Rectal smooth muscle tissue (tissue), 1 donor: ENCODE measurements around the gene TRIM33.

ENCODE experiments used
- H3K27ac ChIP-seq: one replicate; pipeline ENCODE4 v1.7.0; 2013; ENCODE audit warnings: low read depth, low read length, inconsistent platforms
- H3K27me3 ChIP-seq: one replicate; pipeline ENCODE4 v1.7.0; 2013; ENCODE audit warnings: low read length; ENCODE audit not compliant: control insufficient read depth, insufficient read depth
- H3K36me3 ChIP-seq: one replicate; pipeline ENCODE4 v1.7.0; 2013; ENCODE audit warnings: low read length; ENCODE audit not compliant: control insufficient read depth, insufficient read depth
- H3K4me1 ChIP-seq: one replicate; pipeline ENCODE4 v1.7.0; 2013; ENCODE audit warnings: low read length; ENCODE audit not compliant: control insufficient read depth, insufficient read depth
- H3K4me3 ChIP-seq: one replicate; pipeline ENCODE4 v1.7.0; 2013; ENCODE audit warnings: low read length
- H3K9ac ChIP-seq: one replicate; pipeline ENCODE4 v1.7.0; 2013; ENCODE audit warnings: low read length

The TRIM33 gene

DNA sequence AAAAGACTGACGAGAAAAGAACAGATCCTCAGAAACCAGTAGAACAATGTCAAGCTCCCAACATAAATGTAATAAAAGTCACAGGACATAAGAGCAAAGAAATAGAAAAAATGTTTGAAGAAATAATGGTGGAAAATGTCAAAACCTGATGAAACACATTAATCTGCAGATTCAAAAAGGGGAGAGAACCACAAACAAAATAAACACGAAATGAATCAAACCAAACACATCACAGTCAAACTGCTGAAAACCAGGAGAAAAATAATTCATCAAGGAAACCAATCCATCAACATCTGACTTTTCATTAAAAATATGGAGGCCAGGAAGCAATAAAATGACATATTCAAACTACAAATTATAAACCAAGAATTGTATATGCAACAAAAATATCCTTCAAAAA is 31.9 kb downstream of the TRIM33 start:
- no peaks in the 10 kb centered on the region for H3K4me1 ChIP-seq

DNA sequence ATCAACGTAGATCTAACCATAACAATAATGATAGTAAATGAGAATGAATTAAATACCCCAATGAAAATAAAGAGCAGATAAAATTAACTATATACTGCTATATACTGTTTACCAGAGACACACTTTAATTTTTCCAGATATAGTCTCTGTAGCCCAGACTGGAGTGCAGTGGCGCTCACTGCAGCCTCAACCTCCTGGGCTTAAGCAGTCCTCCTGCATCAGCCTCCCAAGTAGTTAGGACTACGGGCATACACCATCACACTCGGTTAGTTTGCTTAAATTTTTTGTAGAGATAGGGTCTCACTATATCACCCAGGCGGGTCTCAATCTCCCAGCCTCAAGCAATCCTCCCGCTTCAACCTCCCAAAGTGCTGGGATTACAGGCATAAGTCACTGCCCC is 37.2 kb downstream of the TRIM33 start:
- no peaks in the 10 kb centered on the region for H3K36me3 ChIP-seq
- no peaks in the 10 kb centered on the region for H3K27me3 ChIP-seq
- H3K4me1 ChIP-seq: no peaks in the 10 kb centered on the region
- no peak overlapping the region for H3K4me3 ChIP-seq
- H3K27ac ChIP-seq: no peak overlapping the region
- no peak overlapping the region for H3K9ac ChIP-seq

More for the DNA sequence above, 31.9 kb downstream of the TRIM33 start:
- Histone ChIP-seq H3K27me3 (no peaks in the 10 kb centered on the region), H3K36me3 (no peaks in the 10 kb centered on the region), H3K9ac (no peak overlapping the region), H3K4me3 (no peak overlapping the region), H3K27ac (no peak overlapping the region)

DNA sequence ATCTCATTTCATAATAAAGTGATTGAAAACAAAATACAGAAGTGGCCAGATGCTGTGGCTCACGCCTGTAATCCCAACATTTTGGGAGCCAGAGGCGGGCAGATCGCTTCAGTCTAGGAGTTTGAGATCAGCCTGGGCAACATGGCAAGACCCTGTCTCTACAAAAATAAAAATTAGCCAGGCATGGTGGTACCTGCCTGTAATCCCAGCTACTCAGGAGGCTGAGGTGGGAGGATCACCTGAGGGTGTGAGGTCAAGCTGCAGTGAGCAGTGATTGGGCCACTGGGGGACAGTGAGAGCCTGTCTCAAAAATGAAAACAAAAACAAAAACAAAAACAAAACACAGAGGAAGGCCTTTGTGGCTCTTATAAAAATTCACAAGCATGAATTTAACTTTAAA is 38.6 kb downstream of the TRIM33 start:
- H3K27me3 ChIP-seq: no peaks in the 10 kb centered on the region
- H3K4me3 ChIP-seq: no peak overlapping the region
- H3K4me1 ChIP-seq: peaks cover 4% of the 10 kb centered on the region
- H3K9ac ChIP-seq: no peak overlapping the region
- no peaks in the 10 kb centered on the region for H3K36me3 ChIP-seq
- H3K27ac ChIP-seq: no peak overlapping the region

- H3K36me3 ChIP-seq: no peaks in the 10 kb centered on the region
- peaks cover 4% of the 10 kb centered on the region for H3K4me1 ChIP-seq
- no peak overlapping the region for H3K27ac ChIP-seq
- H3K4me3 ChIP-seq: no peak overlapping the region
- no peaks in the 10 kb centered on the region for H3K27me3 ChIP-seq
- H3K9ac ChIP-seq: no peak overlapping the region
Measured at GRCh38 chr1:114470681-114471080, 40.3 kb downstream of the TRIM33 start.

- H3K27ac ChIP-seq: no peak overlapping the region
- no peaks in the 10 kb centered on the region for H3K36me3 ChIP-seq
- no peak overlapping the region for H3K4me3 ChIP-seq
- no peaks in the 10 kb centered on the region for H3K27me3 ChIP-seq
- no peak overlapping the region for H3K9ac ChIP-seq
- peaks cover 4% of the 10 kb centered on the region for H3K4me1 ChIP-seq
Measured at GRCh38 chr1:114468710-114469468, 42.1 kb downstream of the TRIM33 start.

DNA sequence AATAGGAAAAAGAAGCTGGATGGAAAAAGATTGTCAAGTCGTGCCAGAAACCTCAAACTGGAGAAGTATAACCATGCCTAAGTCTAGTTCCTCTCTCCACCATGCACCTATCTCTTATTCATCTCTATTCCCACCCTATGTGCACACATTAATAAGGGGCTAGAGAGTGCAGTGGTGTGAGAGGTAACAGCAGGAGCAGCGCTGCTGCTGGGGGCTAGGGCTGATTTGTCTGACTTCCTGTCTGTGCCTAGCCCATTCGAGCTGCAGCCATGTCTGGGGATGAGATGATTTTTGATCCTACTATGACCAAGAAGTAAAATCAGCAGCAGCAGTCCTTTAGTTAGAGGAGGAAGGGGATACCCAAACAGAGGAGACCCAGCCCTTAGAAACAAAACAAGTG is 43.0 kb downstream of the TRIM33 start:
- peaks cover 4% of the 10 kb centered on the region for H3K4me1 ChIP-seq

GRCh38 chr1:114467491-114467890 is 43.5 kb downstream of the TRIM33 start:
- no peak overlapping the region for H3K9ac ChIP-seq
- H3K4me1 ChIP-seq: peaks cover 5% of the 10 kb centered on the region
- H3K27me3 ChIP-seq: no peaks in the 10 kb centered on the region
- no peaks in the 10 kb centered on the region for H3K36me3 ChIP-seq
- no peak overlapping the region for H3K27ac ChIP-seq
- H3K4me3 ChIP-seq: no peak overlapping the region

More for the DNA sequence above, 43.0 kb downstream of the TRIM33 start:
- Histone ChIP-seq H3K27me3 (no peaks in the 10 kb centered on the region), H3K27ac (no peak overlapping the region), H3K4me3 (no peak overlapping the region), H3K36me3 (no peaks in the 10 kb centered on the region), H3K9ac (no peak overlapping the region)

GRCh38 chr1:114466334-114467014 is 44.5 kb downstream of the TRIM33 start:
- Histone ChIP-seq H3K27ac (no peak overlapping the region), H3K9ac (no peak overlapping the region), H3K36me3 (no peaks in the 10 kb centered on the region), H3K4me3 (no peak overlapping the region), H3K4me1 (peaks cover 7% of the 10 kb centered on the region), H3K27me3 (no peaks in the 10 kb centered on the region)

DNA sequence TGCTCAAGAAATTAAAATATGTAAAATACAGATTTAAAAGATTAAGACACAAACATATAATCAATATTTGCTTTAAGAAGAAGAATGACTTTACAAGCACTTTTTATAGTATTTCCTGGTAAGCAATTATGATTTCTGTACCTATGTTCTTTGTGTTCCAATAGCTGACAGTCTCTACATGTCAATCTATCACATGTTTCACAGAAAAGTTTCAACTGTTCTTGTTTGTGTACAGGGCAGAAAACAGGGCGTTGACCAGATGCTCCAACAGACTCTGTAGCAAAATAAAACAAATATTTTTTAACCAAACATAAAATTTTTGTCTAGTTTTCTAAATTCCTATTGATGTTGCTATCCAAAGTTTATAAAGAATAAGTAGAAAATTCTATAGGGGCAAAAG is 48.0 kb downstream of the TRIM33 start:
- Histone ChIP-seq H3K27me3 (no peaks in the 10 kb centered on the region), H3K4me3 (no peak overlapping the region), H3K4me1 (peaks cover 6% of the 10 kb centered on the region), H3K36me3 (no peaks in the 10 kb centered on the region), H3K27ac (no peak overlapping the region), H3K9ac (no peak overlapping the region)

DNA sequence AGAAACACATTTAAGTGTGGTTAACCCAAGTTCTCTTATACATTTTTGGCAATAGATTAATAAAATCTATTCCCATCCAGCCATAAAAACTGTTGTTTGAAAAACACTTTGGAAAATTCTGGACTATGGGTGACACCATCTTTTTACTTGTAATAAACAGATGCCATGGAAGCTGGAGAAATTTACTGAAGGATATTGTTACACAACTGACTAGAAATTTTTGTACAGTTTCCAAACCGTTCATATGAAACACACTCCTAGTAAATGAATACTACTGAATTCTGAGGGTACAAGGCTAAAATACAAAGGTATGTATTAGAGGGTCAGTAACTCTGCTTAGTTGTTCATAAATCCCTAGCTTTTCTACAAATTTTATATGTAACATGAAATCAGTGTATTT is 48.7 kb downstream of the TRIM33 start:
- Histone ChIP-seq H3K27me3 (no peaks in the 10 kb centered on the region), H3K4me3 (no peak overlapping the region), H3K9ac (no peak overlapping the region), H3K27ac (no peak overlapping the region), H3K36me3 (no peaks in the 10 kb centered on the region), H3K4me1 (peaks cover 3% of the 10 kb centered on the region)

DNA sequence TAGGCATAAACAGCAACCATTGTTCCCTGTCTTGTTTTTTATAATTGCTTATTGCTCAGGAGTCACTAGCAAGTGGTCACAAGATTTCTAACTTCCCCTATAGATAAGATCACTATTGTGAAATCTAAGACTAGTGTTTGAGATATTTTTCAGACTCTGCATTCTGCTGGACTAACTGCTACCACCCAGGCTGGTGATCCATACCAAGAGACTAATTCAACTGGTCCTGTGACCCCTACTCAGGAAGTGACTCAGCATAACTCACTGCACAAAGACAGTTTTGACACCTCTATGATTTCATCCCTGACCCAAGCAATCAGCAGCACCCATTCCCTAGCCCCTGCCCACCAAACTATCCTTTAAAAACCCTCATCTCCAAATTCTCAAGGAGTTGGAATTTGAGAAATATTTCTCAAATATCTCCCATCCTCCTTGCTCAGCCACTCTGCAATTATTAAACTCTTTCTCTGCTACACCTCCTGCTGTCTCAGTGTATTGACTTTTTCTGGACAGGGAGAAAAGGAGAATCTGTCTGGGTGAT is 52.7 kb downstream of the TRIM33 start:
- Histone ChIP-seq H3K9ac (no peak overlapping the region), H3K4me3 (no peak overlapping the region), H3K27ac (no peak overlapping the region), H3K36me3 (peaks cover 5% of the 10 kb centered on the region), H3K4me1 (peaks cover 3% of the 10 kb centered on the region), H3K27me3 (no peaks in the 10 kb centered on the region)

GRCh38 chr1:114457675-114458236 is 53.2 kb downstream of the TRIM33 start:
- Histone ChIP-seq H3K4me3 (no peak overlapping the region), H3K4me1 (peaks cover 3% of the 10 kb centered on the region), H3K36me3 (peaks cover 5% of the 10 kb centered on the region), H3K9ac (no peak overlapping the region), H3K27ac (no peak overlapping the region), H3K27me3 (no peaks in the 10 kb centered on the region)
